PC-3 (cell line): Measurements from ENCODE around the gene TRPC4AP. TPM values are rescaled to one million over a fixed set of nuclear protein-coding genes. Genes with fewer than 3 reads are reported as not detected.

ENCODE experiments used
- ATAC-seq: fragments of 200-7000 bp; cut with Tn5 transposase; 2 replicates; pipeline ENCODE4 v1.9.1; 2020; ENCODE audit warnings: mild to moderate bottlenecking, moderate library complexity
- BruUV-seq: library from RNA; stranded (reverse); fragments of 400-500 nt; replicated peaks from 2 replicates; lab custom pipeline; 2021; lab: Mats Ljungman, UMichigan
- CTCF ChIA-PET: fragments of 300-600 bp; sonication (Branson Sonifier 250); formaldehyde crosslinking; loops from one replicate; lab custom pipeline; 2022; ENCODE audit warnings: antibody characterized with exemption; lab: Charles Lee
- POLR2A ChIA-PET: fragments of 300-600 bp; sonication (Branson Sonifier 250); formaldehyde crosslinking; loops from one replicate; lab custom pipeline; 2022; ENCODE audit warnings: antibody characterized with exemption; ENCODE audit not compliant: unreplicated experiment; lab: Charles Lee
- DNase-seq: peaks from one replicate; pipeline ENCODE4 v3.0.0-alpha.2; 2015
- H2AFZ ChIP-seq: fragments of 300-600 bp; sonication (generic); 2 replicates; pipeline ENCODE4 v1.6.0; 2016; ENCODE audit warnings: antibody characterized with exemption, low read length
- H3F3A ChIP-seq: fragments of 300-600 bp; sonication (generic); one replicate; pipeline ENCODE4 v1.6.0; 2017; ENCODE audit warnings: antibody characterized with exemption, low read length, control low read depth, mild to moderate bottlenecking; ENCODE audit not compliant: unreplicated experiment
- H3K27ac ChIP-seq: fragments of 300-600 bp; sonication (generic); 2 replicates; pipeline ENCODE4 v1.5.1; 2016; ENCODE audit warnings: mild to moderate bottlenecking, low read length
- H3K27me3 ChIP-seq: fragments of 300-600 bp; sonication (generic); 2 replicates; pipeline ENCODE4 v1.6.1; 2016; ENCODE audit warnings: low read length, mixed read lengths
- H3K36me3 ChIP-seq: fragments of 300-600 bp; sonication (generic); 2 replicates; pipeline ENCODE4 v1.6.1; 2016; ENCODE audit warnings: low read depth, mixed run types, low read length, mixed read lengths
- H3K4me1 ChIP-seq: fragments of 300-600 bp; sonication (generic); 2 replicates; pipeline ENCODE4 v1.5.1; 2016; ENCODE audit warnings: low read length; ENCODE audit not compliant: insufficient read depth
- H3K4me2 ChIP-seq: fragments of 300-600 bp; sonication (generic); 2 replicates; pipeline ENCODE4 v1.6.0; 2016; ENCODE audit warnings: low read length
- H3K4me3 ChIP-seq: fragments of 300-600 bp; sonication (generic); 2 replicates; pipeline ENCODE4 v1.5.1; 2016; ENCODE audit warnings: mild to moderate bottlenecking, low read length, mixed read lengths
- H3K79me2 ChIP-seq: fragments of 300-600 bp; sonication (generic); 2 replicates; pipeline ENCODE4 v1.6.1; 2017; ENCODE audit warnings: low read length, mixed read lengths
- H3K9ac ChIP-seq: fragments of 300-600 bp; sonication (generic); 2 replicates; pipeline ENCODE4 v1.6.0; 2016; ENCODE audit warnings: mild to moderate bottlenecking, low read length
- H3K9me2 ChIP-seq: fragments of 300-600 bp; sonication (generic); replicated peaks from 2 replicates; pipeline ENCODE4 v1.6.1; 2016; ENCODE audit warnings: mixed run types, low read length, mixed read lengths
- H3K9me3 ChIP-seq: fragments of 300-600 bp; sonication (generic); 2 replicates; pipeline ENCODE4 v1.6.1; 2016; ENCODE audit warnings: low read length, mixed read lengths
- H4K20me1 ChIP-seq: fragments of 300-600 bp; sonication (generic); 2 replicates; pipeline ENCODE4 v1.6.1; 2016; ENCODE audit warnings: low read length, mixed read lengths
- CTCF ChIP-seq: fragments of 300-600 bp; sonication (generic); conservative IDR thresholded peaks from 2 replicates; pipeline ENCODE4 v1.5.1; 2017; ENCODE audit warnings: antibody characterized with exemption, low read depth, mild to moderate bottlenecking, low read length
- EZH2 ChIP-seq: fragments of 300-600 bp; sonication (generic); IDR thresholded peaks from one replicate; pipeline ENCODE4 v1.6.1; 2017; ENCODE audit warnings: antibody characterized with exemption, mild to moderate bottlenecking, low read length; ENCODE audit not compliant: unreplicated experiment
- EZH2phosphoT487 ChIP-seq: fragments of 300-600 bp; sonication (generic); IDR thresholded peaks from 2 replicates; pipeline ENCODE4 v1.6.1; 2018; ENCODE audit warnings: mild to moderate bottlenecking, antibody characterized with exemption, low read length, borderline replicate concordance
- intact Hi-C: fragments of 100-400 bp; cut with micrococcal nuclease; formaldehyde crosslinking; loops from 2 replicates; pipeline ENCODE4 v1.9.0; 2023
- total RNA-seq: library from RNA; depleted of rRNA; stranded (reverse); fragments of >200 nt; gene quantifications from 2 replicates; pipeline ENCODE4 v1.2.3, GENCODE V29; 2014

The TRPC4AP gene
- total RNA-seq, 1 experiment from 2014 or later, result 46.9 TPM

- POLR2A ChIA-PET, result no interaction called here
- Histone ChIP-seq H3K4me1 (peaks cover 7% of the 10 kb centered on the region; the same call in 1 of the 2 replicates), H3K27ac (no peak overlapping the region), H3K9ac (no peak overlapping the region), H3K27me3 (no peaks in the 10 kb centered on the region), H3K79me2 (peaks cover 94% of the 10 kb centered on the region), H4K20me1 (peaks cover 9% of the 10 kb centered on the region; the same call in 1 of the 2 replicates), H3K4me3 (no peak overlapping the region), H3K9me3 (no peaks in the 10 kb centered on the region), H2AFZ (no peak overlapping the region), H3K4me2 (no peak overlapping the region), H3K9me2 (no peaks in the 10 kb centered on the region), H3K36me3 (peaks cover 21% of the 10 kb centered on the region), H3F3A (no peaks in the 10 kb centered on the region)
- intact Hi-C loops, result no loop called here
- DNase-seq, result no peak
- CTCF ChIA-PET, result no interaction called here
- BruUV-seq, result no TSS peak
- ATAC-seq, result no peak
- TF ChIP-seq CTCF (no peak), EZH2 (no peak), EZH2phosphoT487 (no peak)
Observed at GRCh38 chr20:35062478-35062877, 30.1 kb downstream of the TRPC4AP start.

GRCh38 chr20:35060168-35060567 lies 32.4 kb downstream of the TRPC4AP start:
- Histone ChIP-seq H3F3A (no peaks in the 10 kb centered on the region), H4K20me1 (peaks cover 9% of the 10 kb centered on the region; the same call in 1 of the 2 replicates), H3K4me1 (peaks cover 16% of the 10 kb centered on the region), H3K4me3 (no peak overlapping the region), H3K36me3 (peaks cover 14% of the 10 kb centered on the region), H3K9me3 (no peaks in the 10 kb centered on the region), H3K9me2 (no peaks in the 10 kb centered on the region), H3K79me2 (peaks cover 80% of the 10 kb centered on the region), H3K9ac (no peak overlapping the region), H2AFZ (no peak overlapping the region), H3K27ac (no peak overlapping the region), H3K4me2 (no peak overlapping the region), H3K27me3 (no peaks in the 10 kb centered on the region)
- no TSS peak for BruUV-seq
- no peak for ATAC-seq
- CTCF ChIA-PET, result no interaction called here
- intact Hi-C loops, result no loop called here
- no peak for DNase-seq
- POLR2A ChIA-PET, result no interaction called here
- no peak for TF ChIP-seq EZH2phosphoT487
- no peak for TF ChIP-seq CTCF
- TF ChIP-seq EZH2, result no peak

- H3K27ac ChIP-seq, result no peak overlapping the region
- H3K9me3 ChIP-seq, result no peaks in the 10 kb centered on the region
- H3K4me1 ChIP-seq, result peaks cover 22% of the 10 kb centered on the region
- no peak for TF ChIP-seq EZH2phosphoT487
- no peak for TF ChIP-seq CTCF
- no peak for TF ChIP-seq EZH2
- DNase-seq (no peak), ATAC-seq (no peak)
- no peak overlapping the region for H3K4me2 ChIP-seq
- H3K4me3 ChIP-seq, result no peak overlapping the region
- H3K36me3 ChIP-seq, result peaks cover 16% of the 10 kb centered on the region
- H3K27me3 ChIP-seq, result no peaks in the 10 kb centered on the region
- intact Hi-C loops, result no loop called here
- peaks cover 74% of the 10 kb centered on the region for H3K79me2 ChIP-seq
- peaks cover 9% of the 10 kb centered on the region; the same call in 1 of the 2 replicates for H4K20me1 ChIP-seq
- H2AFZ ChIP-seq, result no peak overlapping the region
- BruUV-seq, result no TSS peak
- POLR2A ChIA-PET, result no interaction called here
- H3K9ac ChIP-seq, result no peak overlapping the region
- H3F3A ChIP-seq, result peaks cover 2% of the 10 kb centered on the region
- H3K9me2 ChIP-seq, result no peaks in the 10 kb centered on the region
- CTCF ChIA-PET, result no interaction called here
Observed at GRCh38 chr20:35059612-35060011, 33.0 kb downstream of the TRPC4AP start.
